Erythroblast (primary cell): Measurements from ENCODE around the gene GMEB2.

Experiments
- GATA1 ChIP-seq: IDR thresholded peaks from 2 replicates; pipeline ENCODE4 v1.6.1; 2011; ENCODE audit warnings: low read depth, mild to moderate bottlenecking, control low read depth, low read length, moderate library complexity
- POLR2A ChIP-seq: IDR thresholded peaks from 2 replicates; pipeline ENCODE4 v1.6.1; 2011; ENCODE audit warnings: mild to moderate bottlenecking, low read length

- TF ChIP-seq POLR2A (no peak), GATA1 (no peak)
Observed at GRCh38 chr20:63540417-63541186, 86.3 kb downstream of the GMEB2 start.
